Measurements from ENCODE around the gene TP53BP2.
"Not testable (repeated sequence)": the region's sequence is repeated elsewhere in the genome, so short reads cannot be mapped to it uniquely, and the experiment has no call there.

The TP53BP2 gene

DNA sequence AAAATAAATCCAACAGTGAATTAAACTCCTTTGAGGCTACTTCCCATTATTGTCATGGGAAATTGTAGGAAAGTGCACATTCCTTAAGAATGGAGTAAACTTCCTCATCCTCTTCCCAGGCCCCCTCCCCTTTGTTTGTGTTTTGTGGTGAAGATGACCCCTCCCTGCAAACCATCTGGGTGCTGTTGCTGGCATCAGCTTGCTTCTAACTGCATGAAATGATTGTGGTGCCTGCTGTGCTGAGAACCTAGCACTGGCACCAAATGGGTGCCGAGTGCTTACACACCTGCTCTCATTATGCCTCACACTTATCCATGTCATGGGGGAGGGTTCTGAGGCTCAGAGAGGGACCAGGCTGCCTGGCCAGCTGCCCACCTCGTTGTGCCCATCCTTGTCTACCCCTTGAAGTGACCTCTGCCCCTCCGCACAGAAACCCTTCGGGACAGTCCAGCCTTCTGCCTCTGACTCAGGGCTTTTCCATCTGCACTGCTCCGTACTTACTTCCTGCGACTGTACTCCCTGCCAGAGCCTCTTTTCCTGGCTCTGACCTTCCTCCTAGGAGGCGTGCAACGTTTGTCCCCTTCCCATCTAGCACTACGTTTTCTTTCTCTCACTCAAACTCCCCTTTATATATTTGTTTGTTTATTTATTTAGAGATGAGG is 102.8 kb downstream of the TP53BP2 start:
- CTCF ChIA-PET: interaction anchor here (1.0 to 4.2 kb wide), 2 partner anchors 15 to 47 kb away, joined by 3 to 16 read pairs; no protein-coding TSS in a partner anchor
- POLR2A ChIA-PET: no interaction called here
- no peak for DNase-seq (ENCODE audit: extremely low spot score)

DNA sequence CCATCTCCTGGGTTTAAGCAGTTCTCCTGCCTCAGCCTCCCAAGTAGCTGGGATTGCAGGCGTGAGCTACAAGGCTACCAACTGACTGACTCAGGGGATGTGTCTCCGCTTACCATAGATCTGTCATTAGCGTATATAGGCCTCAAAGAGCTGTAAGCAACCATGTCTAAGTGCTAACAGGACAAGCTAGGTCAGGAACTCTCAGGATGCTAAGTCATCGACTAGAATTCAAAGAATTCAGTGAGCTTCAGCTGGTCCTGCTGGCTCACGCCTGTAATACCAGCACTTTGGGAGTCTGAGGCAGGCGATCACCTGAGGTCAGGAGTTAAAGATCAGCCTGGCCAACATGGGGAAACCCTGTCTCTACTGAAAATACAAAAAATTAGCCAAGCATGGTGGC is 103.9 kb downstream of the TP53BP2 start:
- TF ChIP-seq, protein P1, sequence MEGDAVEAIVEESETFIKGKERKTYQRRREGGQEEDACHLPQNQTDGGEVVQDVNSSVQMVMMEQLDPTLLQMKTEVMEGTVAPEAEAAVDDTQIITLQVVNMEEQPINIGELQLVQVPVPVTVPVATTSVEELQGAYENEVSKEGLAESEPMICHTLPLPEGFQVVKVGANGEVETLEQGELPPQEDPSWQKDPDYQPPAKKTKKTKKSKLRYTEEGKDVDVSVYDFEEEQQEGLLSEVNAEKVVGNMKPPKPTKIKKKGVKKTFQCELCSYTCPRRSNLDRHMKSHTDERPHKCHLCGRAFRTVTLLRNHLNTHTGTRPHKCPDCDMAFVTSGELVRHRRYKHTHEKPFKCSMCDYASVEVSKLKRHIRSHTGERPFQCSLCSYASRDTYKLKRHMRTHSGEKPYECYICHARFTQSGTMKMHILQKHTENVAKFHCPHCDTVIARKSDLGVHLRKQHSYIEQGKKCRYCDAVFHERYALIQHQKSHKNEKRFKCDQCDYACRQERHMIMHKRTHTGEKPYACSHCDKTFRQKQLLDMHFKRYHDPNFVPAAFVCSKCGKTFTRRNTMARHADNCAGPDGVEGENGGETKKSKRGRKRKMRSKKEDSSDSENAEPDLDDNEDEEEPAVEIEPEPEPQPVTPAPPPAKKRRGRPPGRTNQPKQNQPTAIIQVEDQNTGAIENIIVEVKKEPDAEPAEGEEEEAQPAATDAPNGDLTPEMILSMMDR (IDR thresholded peaks at IDR 0.05; ENCODE audit: control extremely low read depth, extremely low read depth, low read depth, missing control alignments): no peak
- ChIA-PET CTCF (interaction anchor here (1.0 to 9.8 kb wide), 6 partner anchors 9 to 46 kb away, joined by 3 to 68 read pairs (median 3); no protein-coding TSS in a partner anchor), POLR2A (no interaction called here)
- no peak for DNase-seq (ENCODE audit: extremely low spot score)

More for the DNA sequence above, 102.8 kb downstream of the TP53BP2 start:
- TF ChIP-seq, protein P1 (IDR thresholded peaks at IDR 0.05; ENCODE audit: control extremely low read depth, extremely low read depth, low read depth, missing control alignments): no peak

DNA sequence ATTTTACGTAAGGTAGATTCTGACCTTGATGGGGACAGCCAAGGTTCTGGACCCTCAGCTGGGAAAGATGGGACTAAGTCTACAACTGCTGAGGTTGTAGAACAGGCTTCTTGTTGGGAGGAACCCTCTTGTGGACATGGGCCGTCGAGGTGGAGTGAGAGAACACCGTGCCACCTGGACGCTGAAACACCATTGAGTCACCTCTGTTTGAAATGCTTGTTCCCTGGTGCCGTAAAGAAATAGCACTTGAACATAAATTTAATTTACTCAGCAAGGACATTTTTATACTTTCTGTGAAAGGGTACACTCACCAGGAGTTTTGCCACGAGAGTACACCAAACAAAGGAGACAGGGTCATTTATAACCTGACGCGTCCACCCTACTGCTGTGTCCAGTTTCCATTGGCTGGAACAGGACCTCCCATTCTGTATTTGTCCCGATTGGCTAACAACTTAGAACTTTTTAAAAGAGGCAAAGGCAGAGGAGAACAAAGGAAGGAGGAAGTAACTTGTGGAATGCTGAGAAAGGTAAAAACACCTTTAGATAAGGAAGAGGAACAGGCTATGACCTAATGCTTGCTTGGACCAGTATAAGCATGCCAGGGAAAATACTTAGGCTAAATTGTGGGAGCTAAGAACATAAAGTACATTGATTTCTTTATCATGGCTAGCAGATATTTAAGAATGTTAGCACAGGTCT is 105.6 kb downstream of the TP53BP2 start:
- CTCF ChIA-PET: interaction anchor here (1.4 to 9.8 kb wide), 3 partner anchors 11 to 44 kb away, joined by 3 to 68 read pairs (median 6); no protein-coding TSS in a partner anchor
- POLR2A ChIA-PET; DNase-seq (ENCODE audit: extremely low spot score): not testable (repeated sequence)

DNA sequence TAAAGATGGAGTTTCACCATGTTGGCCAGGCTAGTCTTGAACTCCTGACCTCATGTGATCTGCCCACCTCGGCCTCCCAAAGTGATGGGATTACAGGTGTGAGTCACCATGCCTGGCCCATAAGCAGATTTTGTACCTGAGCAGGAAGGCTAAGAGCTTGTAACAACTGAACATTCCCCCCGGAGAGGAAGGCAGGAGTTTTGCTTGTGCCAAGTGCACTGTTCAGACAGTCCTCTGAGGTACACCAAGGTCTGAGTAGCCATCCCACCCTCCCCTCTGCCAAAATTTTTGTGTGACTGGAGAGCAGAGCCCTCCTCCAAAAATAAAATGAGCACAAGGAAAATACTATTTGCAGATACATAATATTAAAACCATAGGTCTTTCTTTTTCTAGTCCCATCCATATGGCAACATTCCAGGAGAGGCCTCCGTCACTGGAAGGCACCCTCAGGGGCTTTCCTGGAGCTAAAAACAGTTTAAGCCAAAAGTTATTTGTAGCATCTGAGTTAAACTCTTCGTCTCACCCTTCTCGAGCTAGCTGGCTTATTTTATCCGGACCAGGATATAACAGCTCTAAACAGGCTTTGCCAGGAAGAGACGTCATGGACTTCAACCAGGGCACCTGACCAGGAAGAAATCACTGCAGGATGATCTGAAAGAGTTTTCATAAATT is 106.2 kb downstream of the TP53BP2 start:
- no peak for DNase-seq (ENCODE audit: extremely low spot score)
- CTCF ChIA-PET: interaction anchor here (1.4 to 9.8 kb wide), 3 partner anchors 11 to 44 kb away, joined by 3 to 68 read pairs (median 6); no protein-coding TSS in a partner anchor
- TF ChIP-seq, protein P1 (IDR thresholded peaks at IDR 0.05; ENCODE audit: control extremely low read depth, extremely low read depth, low read depth, missing control alignments): no peak
- POLR2A ChIA-PET: no interaction called here

DNA sequence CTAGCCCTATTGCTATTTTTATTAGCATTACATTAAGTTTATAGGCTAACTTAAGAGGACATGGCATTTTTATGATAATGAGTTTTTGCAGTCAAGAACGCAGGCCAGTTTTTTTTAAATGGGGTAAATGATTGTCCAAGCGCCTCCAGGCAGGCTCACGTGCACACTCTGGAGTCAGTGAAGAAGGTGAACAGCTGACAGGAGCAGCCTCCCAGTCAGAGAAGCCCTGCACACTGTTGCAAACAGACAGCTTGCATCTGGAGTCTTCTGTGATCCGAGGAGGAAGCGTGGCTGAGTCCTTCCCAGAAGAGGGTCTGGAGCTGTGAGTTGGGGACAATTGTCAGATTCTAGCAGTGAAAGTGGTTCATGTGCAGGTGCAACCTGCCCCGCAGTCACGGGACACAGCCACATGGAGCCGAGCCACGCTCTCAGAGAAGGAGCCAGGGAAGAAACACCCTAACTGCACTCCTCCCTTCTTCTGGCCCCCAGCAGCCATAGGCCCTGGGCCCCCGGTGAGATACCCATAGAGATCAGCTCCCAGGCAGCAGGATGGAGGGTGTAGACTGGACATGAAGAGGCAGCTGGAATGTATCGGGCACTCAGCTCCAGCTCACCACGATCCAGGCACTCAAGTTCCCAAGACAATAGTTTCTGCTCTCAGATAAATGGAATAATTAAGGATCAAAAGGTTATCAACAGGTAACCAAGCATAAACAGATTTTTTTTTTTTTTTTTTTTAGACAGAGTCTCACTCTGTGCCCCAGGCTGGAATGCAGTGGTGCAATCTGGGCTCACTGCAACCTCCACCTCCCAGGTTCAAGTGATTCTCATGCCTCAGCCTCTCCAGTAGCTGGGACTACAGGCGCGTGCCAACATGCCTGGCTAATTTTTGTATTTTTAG is 107.0 kb downstream of the TP53BP2 start:
- POLR2A ChIA-PET: interaction anchor here (0.7 kb wide), 1 partner anchor 34 kb away, joined by 6 read pairs; no protein-coding TSS in a partner anchor
- no peak for DNase-seq (ENCODE audit: extremely low spot score)
- TF ChIP-seq, protein P1 (IDR thresholded peaks at IDR 0.05; ENCODE audit: control extremely low read depth, extremely low read depth, low read depth, missing control alignments): no peak
- CTCF ChIA-PET: interaction anchor here (0.7 to 9.8 kb wide), 5 partner anchors 12 to 43 kb away, joined by 3 to 68 read pairs (median 4); no protein-coding TSS in a partner anchor

DNA sequence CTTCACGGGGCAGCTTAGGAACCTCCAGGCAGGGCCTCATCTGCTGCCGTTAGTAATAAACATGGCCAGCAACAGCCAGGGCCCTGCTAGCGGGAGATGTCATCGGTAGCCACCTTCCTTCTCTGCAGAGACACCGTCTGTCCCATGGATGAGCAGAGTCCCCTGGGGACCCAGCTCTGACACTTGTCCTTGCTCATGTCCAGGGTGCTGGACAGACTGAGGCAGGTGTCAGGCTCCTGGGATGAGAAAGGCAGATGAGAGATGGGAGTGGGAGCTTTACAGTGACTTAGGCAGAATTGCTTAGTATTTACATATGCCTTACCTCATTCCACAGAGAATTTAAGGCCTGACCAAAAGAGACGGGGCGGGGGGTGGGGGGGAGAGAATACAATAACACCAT is 108.4 kb downstream of the TP53BP2 start:
- CTCF ChIA-PET: interaction anchor here (1.6 to 9.8 kb wide), 3 partner anchors 13 to 39 kb away, joined by 4 to 68 read pairs (median 6); no protein-coding TSS in a partner anchor
- TF ChIP-seq, protein P1 (IDR thresholded peaks at IDR 0.05; ENCODE audit: control extremely low read depth, extremely low read depth, low read depth, missing control alignments): no peak
- POLR2A ChIA-PET: interaction anchor here (0.7 kb wide), 1 partner anchor 109 kb away, joined by 4 read pairs; no protein-coding TSS in a partner anchor
- DNase-seq (ENCODE audit: extremely low spot score): no peak

DNA sequence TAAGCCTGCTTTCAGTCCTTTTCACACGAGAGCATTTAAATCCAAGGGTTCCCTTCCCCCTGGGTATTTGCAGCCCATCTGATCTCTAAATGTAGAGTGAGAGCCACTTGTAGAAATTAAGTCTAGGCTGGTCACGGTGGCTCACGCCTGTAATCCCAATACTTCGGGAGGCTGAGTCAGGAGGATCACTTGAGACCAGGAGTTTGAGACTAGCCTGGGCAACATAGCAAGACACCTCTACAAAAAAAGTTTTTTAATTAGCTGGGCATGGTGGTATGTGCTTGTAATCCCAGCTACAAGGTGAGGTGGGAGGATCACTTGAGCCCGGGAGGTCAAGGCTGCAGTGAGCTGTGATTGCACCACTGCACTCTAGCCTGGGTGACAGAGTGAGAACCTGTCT is 109.1 kb downstream of the TP53BP2 start:
- DNase-seq (ENCODE audit: extremely low spot score); POLR2A ChIA-PET: not testable (repeated sequence)
- CTCF ChIA-PET: interaction anchor here (9.8 kb wide), 1 partner anchor 14 kb away, joined by 68 read pairs; no protein-coding TSS in a partner anchor

Data from GM10248 (cell line).